NB4 (cell line): ENCODE measurements around the gene HSPG2.
"Not testable (repeated sequence)": the region's sequence is repeated elsewhere in the genome, so short reads cannot be mapped to it uniquely, and the experiment has no call there.

Source experiments
- POLR2A ChIP-seq: IDR thresholded peaks from 2 replicates; pipeline ENCODE4 v1.6.1; 2011; ENCODE audit warnings: mild to moderate bottlenecking; ENCODE audit not compliant: insufficient read length; ENCODE audit errors: extremely low read depth
- TF ChIP-seq, protein P1 (sequence below): IDR thresholded peaks from one replicate; pipeline ENCODE4 v1.5.1; 2012; ENCODE audit warnings: low read depth, low read length

DNA sequence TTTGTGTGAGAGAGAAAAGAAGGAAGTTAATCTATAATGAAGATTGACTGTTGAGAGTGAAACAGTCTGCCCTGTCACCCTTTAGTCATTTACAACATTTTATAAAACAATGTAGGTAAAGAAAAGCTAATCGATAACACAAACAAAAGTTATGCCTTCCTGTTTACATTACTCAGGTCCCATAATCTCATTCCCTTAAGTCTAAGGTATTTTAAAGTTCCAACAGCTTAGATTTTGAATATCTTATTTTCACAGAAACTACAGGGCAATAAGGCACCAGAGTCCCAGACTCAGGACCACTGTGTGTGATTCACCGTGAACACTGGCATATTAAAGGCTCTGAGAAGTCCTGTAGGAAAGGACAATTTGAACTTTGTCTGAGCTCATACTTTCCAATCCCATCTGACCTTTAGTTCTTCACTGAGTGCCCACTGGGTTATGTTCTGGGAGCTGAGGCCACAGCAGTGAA is 35.9 kb upstream of the HSPG2 start:
- TF ChIP-seq, protein P1, sequence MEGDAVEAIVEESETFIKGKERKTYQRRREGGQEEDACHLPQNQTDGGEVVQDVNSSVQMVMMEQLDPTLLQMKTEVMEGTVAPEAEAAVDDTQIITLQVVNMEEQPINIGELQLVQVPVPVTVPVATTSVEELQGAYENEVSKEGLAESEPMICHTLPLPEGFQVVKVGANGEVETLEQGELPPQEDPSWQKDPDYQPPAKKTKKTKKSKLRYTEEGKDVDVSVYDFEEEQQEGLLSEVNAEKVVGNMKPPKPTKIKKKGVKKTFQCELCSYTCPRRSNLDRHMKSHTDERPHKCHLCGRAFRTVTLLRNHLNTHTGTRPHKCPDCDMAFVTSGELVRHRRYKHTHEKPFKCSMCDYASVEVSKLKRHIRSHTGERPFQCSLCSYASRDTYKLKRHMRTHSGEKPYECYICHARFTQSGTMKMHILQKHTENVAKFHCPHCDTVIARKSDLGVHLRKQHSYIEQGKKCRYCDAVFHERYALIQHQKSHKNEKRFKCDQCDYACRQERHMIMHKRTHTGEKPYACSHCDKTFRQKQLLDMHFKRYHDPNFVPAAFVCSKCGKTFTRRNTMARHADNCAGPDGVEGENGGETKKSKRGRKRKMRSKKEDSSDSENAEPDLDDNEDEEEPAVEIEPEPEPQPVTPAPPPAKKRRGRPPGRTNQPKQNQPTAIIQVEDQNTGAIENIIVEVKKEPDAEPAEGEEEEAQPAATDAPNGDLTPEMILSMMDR, result not testable (repeated sequence)
- TF ChIP-seq POLR2A, result not testable (repeated sequence)
